Raji (cell line): Measurements from ENCODE around the gene ZNF365.

ENCODE experiments used
- POLR2A ChIP-seq: IDR thresholded peaks from 2 replicates; pipeline ENCODE4 v1.6.1; 2011; ENCODE audit warnings: low read depth, low read length, control low read depth; ENCODE audit not compliant: insufficient read depth

The ZNF365 gene, protein sequence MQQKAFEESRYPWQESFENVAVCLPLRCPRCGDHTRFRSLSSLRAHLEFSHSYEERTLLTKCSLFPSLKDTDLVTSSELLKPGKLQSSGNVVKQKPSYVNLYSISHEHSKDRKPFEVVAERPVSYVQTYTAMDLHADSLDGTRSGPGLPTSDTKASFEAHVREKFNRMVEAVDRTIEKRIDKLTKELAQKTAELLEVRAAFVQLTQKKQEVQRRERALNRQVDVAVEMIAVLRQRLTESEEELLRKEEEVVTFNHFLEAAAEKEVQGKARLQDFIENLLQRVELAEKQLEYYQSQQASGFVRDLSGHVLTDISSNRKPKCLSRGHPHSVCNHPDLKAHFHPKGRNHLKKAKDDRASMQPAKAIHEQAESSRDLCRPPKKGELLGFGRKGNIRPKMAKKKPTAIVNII

DNA sequence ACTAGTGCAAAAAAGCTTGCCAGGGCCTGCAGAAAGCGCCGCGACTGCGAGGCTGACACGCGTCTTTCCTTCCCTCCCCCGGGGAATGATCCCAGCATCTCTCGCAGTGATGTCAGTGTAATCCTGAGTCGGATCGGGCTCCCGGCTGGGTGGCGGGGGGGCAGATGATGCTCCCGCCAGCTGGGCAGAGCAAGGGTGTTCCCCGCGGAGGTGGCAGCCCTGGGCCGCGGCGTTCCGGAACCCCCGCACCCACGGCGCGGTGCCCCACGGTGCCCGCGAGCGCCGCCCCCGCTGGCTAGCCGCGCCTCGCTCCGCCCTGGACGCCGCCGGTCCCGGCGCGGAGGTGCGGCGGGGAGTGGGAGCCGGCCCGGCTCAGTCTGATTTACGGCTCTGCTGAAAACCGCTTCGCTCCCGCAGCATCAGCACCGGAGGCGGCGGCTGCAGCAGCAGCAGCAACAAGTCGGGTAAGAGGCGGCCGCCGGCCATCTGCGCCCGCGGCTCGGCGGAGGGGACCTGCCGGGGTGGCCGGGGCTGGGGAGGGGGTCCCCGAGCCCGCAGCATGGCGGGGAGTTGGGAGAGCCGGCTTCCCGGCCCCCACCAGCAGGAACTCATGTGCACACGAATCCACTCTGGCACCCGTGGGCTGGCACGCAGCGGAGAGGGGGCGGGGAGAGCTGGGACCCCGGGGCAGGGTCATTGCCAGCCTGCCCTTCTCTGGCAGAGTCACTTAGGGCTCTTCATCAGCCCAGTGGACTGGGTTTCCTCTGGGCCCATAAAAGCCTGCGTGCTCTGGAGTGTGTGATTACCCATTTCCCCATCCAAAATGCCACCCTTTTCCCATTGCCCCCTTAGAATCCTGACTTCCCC is at the start of gene ZNF365:
Gene ZNF365 (plus strand): TSS at position 375 of the 867 bp plus-strand sequence. CDS start 1,825 bp downstream, outside the sequence.
- no peak for TF ChIP-seq POLR2A

DNA sequence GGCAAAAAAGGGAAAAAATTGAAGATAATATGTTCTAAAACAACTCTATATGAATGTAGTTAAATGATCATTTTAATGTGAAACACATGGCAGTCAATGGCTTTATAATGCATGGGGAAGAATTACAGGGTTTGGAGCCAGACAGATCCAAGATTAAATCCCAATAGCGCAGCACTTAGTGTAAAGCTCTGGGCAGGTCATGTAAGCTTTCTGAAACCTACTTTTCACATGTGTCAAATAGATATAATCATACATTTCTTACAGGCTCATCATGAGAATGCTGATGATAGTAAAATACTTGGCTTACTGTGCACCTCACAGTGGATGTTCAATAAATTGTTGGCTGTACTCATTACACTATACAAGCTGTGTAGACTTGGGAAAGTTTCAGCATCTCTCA is 48.0 kb upstream of the ZNF365 start:
- no peak for TF ChIP-seq POLR2A

DNA sequence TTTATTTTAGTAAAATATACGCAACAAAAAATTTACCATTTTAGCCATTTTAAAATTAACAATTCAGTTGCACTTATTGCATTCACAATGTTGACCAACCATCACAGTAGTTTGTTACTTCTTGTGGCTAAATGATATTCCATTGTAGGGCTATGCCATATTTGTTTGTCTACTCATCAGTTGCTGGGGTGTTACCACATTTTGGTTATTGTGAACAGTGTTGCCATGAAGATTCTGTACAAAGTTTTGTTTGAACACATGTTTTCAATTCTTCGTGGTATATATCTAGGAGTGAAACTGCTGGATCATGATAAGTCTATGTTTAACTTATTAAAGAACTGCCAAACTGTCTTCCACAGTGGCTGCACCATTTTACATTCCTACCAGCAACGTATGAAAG is 46.3 kb upstream of the ZNF365 start:
- no peak for TF ChIP-seq POLR2A

DNA sequence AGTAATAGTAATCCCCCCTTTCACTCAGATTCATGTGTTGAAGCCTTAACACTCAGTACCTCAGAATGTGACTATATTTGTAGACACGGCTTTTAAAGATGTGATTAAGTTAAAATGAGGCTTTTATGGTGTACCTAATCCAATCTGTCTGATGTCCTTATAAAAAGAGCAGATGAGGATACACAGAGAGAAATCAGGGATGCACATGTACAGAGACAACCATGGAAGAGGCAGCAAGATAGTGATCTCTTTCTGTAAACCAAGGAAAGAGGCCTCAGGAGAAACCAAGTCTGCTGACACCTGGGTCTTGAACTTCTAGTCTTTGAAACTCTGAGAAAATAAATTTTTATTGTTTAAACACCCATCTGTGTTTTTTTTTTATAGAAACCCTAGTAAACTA is 44.0 kb upstream of the ZNF365 start:
- TF ChIP-seq POLR2A: no peak

DNA sequence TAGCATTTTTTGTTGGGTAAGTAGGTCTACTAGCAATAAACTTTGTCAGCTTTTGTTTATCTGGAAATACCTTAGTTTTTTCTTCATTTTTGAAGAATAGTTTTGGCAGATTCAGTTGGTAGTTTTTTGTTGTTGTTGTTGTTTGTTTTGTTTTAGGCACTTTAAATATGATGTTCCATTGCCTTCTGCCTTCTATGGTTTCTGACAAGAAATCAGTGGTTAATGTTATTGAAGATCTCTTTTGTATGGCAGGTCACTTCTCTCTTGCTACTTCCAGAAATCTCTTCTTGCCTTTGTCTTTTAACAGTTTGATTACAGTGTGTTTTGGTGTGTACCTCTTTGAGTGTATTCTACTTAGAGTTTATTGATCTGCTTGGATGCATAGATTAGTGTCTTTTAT is 41.8 kb upstream of the ZNF365 start:
- TF ChIP-seq POLR2A: no peak

DNA sequence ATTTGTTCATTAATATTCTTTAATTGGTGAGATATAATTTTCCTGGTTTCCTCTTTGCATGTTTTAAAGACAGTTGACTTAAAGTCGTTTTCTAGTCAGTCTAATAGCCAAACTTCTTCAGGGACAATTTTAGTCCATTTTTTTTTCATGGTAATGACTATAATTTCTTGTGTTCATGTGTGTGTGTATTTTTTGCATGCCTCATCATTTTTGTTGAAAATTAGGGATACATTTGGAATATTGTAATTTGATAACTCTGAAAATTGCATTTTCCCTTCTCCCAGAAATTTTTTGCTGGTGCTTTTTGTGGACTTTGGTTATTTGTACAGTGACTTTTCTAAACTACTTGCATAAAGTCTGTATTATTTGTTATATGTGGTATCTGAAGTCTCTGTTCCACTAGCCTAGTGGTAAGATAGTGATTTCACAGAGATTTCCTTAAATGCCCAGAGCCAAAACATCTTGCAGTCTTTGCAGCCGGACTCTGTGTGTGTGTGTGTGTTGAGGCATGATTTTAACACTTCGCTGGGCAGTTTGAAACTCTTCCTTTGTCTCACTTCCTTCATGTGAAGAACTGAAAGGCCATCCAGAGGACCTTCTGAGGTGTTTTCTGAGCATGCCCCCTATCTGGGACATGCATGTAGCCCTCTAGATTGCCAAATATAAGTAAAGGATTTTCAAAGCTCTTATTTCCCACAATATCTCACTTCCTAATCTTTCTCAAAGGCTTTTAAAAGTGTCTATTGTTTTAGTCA is 40.9 kb upstream of the ZNF365 start:
- TF ChIP-seq POLR2A: no peak

DNA sequence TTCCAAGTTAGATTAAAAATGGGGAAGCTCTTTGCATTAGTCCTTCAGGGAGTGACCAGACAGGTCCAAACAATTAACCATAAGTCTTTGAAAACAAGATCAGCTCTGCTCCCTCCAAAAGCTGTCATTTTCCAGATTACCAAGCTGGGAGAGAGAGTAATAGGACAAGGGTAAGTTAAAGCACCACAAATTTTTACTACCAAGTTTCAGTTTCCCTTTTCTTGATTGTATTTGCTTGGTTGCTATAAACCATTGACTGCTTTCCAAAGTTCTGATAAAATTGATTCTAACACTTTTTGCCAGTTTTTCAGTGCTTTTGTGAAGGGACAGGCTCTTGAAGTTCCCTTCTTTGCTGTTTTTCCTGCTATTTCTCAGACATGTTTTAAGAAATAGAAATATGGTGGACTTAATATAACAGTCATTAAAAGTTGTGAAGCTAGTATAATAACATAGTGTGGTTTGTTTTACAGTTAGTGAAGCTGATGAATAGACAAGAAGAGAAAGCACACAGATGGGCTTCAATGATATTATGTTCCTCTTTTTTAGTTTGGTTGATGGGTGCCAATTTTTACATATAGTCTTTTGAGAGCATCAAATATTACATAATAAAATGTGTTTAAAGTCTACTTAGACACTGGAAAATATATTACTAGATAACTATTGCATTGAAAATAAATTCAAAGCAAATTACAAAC is 40.0 kb upstream of the ZNF365 start:
- TF ChIP-seq POLR2A: no peak

DNA sequence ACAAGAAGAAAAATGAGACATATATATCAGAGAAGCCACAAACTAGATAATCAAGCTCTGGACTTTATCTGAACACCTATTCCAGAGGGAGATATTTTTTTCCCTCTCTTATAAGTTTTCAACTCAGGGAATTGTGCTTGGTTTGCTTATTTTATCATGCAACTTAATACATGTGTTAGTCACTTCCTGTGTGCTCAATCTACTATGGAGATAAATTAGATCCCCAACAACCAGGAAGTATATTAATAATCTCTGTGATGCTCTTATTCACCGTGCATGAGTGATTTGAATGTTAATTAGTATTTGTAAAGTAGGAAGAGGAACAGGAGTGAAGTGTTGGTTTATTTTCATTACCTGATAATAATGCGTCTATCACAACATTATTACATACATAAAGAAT is 38.8 kb upstream of the ZNF365 start:
- no peak for TF ChIP-seq POLR2A

DNA sequence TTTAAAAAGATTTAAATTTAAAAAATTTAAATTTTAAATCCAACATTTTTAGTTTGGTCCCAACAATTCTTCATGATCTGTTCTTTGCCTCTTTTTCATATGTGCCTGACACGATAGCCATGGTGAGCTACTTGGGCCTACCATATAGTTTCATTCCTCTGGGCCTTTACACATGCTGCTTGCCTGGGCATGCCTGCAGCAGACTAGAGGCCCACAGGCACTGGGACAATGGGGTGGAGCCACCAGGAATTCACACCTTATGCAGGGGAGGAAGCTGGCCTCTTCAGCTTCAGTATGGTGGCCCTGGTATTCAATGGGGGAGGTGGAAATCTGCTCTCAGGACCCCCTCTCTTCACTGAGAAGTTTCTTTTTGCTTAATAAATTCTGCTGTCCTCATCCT is 37.8 kb upstream of the ZNF365 start:
- no peak for TF ChIP-seq POLR2A

DNA sequence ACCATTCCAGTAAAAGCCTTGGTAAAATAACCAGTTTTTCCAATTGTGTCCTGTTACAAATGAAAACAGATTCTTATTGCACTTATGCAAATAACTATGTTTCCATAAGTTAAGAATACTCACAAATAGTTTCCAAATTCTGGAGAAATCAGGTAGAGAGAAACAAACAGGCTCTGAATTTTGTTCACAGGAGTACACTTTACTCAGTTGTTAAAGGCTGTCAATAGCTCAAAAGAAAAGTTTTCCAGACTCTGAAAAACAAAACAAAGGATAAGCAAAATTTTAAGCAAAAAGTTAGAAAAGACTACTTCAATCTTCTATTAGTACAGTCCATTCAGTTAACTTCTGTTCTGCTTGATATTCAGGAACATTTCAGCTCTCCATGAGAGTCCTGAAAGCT is 32.8 kb upstream of the ZNF365 start:
- no peak for TF ChIP-seq POLR2A

DNA sequence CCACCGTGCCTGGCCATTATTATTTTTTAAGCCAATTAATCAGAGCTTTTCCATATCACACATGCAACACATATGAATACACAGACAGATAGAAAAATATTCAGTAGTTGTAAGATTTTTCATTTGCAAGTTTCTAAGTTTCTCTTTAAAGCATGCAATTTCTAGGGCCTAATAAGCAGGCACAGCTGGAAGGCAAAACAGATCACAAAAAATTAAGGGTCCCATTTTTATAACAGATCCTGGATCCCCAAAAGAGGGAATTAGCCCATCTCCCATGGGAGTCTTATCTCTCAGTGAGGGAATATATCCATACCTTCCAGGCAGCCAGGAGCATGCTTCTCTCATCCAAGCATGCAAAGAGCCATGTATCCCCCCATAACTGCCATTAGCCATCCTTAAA is 31.2 kb upstream of the ZNF365 start:
- no peak for TF ChIP-seq POLR2A

DNA sequence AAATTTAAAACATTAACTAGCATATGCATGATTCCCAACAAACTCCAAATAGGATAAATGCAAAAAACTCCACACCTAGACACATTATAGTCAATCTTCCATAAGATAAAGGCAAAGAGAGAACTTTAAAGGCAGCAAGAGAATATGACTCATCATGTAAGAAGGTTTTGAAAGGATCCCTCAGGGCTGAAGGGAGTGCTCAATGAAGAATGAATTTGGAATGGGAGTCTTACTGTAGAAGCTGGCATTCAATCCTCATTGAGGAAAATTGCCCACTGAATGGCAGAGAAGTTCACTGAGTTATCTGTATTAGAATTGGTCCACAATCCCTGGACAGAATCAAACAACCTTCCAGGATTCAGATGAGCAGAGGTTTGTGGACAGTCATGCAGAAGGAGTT is 26.1 kb upstream of the ZNF365 start:
- TF ChIP-seq POLR2A: no peak

DNA sequence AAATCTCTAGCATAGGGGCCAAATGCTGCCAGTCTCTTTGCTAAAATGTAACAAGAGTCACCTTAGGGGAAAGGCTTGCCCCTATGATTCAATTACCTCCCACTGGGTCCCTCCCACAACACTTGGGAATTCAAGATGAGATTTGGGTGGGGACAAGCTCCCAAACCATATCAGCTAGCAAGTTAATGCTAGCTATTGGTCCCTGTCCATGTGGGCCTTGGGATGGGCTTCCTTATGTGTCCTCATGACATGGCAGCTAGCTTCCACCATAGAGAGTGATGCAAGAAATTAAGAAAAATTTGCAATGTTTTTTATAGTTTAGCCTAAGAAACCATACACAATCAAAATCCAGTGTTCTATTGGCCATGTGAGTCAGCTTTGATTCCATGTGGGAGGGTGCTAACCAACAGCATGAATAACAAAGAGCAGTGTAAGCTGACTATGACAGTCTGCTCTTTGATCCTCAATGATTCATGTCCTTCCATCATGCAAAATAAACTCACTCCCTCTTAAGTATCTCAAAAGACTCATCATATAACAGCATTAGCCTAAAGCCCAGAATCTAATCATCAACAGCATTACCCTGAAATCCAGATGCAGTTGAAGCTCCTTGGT is 21.7 kb upstream of the ZNF365 start:
- no peak for TF ChIP-seq POLR2A

DNA sequence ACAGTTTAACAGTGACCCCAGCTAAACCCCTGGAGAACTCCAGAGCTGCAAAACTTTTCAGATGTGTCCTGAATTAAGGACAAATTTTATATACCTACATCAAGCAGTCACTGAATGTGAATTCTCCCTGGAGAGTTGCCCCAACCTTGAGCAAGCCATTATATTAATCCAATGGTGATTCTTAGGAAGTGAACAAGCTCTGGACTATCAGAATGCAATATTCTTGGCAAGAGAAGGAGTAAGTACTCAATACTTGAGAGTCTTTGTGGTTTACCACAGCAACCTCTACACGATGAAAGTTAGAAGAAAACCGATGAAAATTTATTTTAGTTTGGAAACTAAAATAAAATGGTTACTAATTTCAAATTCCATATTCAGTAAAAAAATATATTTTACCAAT is 19.3 kb upstream of the ZNF365 start:
- no peak for TF ChIP-seq POLR2A
